Measurements from ENCODE around the gene MMGT1. TPM values are rescaled to one million over a fixed set of nuclear protein-coding genes. Genes with fewer than 3 reads are reported as not detected.

Gene MMGT1
- polyA plus RNA-seq, 1 donor: 24.7 TPM

DNA sequence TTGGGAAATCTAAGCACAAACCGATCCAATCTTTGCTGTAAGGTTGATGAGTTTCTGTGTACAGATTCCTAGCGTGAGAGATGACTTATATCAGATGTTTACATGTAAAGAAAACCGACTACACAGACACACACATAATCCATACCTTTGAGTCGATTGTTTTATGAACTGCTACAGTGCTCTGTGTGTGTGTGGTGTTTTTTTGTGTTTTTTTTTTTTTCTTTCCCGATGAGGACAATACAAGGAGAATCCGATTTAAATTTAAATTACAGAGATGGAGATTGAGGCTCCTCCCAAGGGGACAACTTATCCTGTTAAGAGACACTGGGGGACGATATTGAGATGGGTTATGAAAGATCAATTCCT, 11.0 kb upstream of the MMGT1 start:
- Histone ChIP-seq H3K36me3 (ENCODE audit: control insufficient read depth, insufficient read depth, low read length) (no peaks in the 10 kb centered on the region), H3K9me3 (ENCODE audit: control insufficient read depth, low read depth, low read length) (no peaks in the 10 kb centered on the region), H3K4me3 (ENCODE audit: low read length) (peak overlapping the region; percentile 64), H3K27me3 (ENCODE audit: control insufficient read depth, insufficient read depth, low read length) (no peaks in the 10 kb centered on the region), H3K27ac (ENCODE audit: low read length) (peak overlapping the region; percentile 58), H3K4me1 (ENCODE audit: control insufficient read depth, insufficient read depth, low read length) (peaks cover 10% of the 10 kb centered on the region)
- no CpG with 5 or more reads among the region's 7 CpGs for WGBS (ENCODE audit: insufficient coverage, low lambda C conversion rate)
- DNase-seq: peak in 1 of 2 donors; percentile 24

- Histone ChIP-seq H3K9me3 (ENCODE audit: control insufficient read depth, low read depth, low read length) (no peaks in the 10 kb centered on the region), H3K4me3 (ENCODE audit: low read length) (peak overlapping the region; percentile 64), H3K4me1 (ENCODE audit: control insufficient read depth, insufficient read depth, low read length) (peaks cover 10% of the 10 kb centered on the region), H3K36me3 (ENCODE audit: control insufficient read depth, insufficient read depth, low read length) (no peaks in the 10 kb centered on the region), H3K27me3 (ENCODE audit: control insufficient read depth, insufficient read depth, low read length) (no peaks in the 10 kb centered on the region), H3K27ac (ENCODE audit: low read length) (peak overlapping the region; percentile 58)
- DNase-seq: no peak
- WGBS (ENCODE audit: insufficient coverage, low lambda C conversion rate): no CpG with 5 or more reads among the region's 2 CpGs
Measured at GRCh38 chrX:135984256-135984655, 10.5 kb upstream of the MMGT1 start.

DNA sequence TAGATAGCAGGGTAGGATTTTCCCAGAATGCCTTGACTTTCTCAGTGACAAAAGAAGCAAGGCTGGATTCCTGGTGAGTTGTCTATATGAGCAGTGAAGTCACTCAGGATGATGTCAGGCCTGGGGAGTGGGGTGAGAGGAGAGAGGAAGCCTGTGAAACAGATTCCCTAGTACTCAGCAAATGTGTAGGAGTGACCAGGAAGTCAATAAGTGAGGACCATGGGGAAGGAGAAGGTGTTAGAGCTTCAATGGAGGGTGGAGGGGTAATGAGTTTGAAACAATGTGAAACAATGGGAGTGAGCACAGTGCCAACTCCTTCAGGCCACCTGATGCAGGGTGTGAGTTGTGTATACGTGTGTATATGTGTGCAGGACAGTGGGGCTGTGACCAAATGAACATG, 9.1 kb upstream of the MMGT1 start:
- H3K27ac ChIP-seq (ENCODE audit: low read length): no peak overlapping the region

DNA sequence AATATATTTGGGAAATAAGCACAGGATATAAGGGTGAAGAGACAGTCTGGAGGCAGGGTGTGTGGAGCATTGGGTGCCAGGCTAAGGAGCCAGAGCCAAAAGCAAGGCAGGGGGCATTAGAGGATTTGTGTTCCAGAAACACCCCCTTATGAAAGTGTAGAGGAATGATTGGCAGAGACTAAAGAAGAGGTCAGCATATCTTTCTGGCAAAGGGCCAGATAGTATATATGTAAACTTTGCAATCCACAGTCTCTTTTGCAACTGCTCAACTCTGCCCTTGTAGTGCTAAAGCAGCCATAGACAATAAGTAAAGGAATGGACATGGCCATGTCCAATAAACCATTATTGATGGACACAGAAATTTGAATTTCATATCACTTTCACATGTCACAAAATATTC, 7.9 kb upstream of the MMGT1 start:
- peaks cover 10% of the 10 kb centered on the region for H3K4me1 ChIP-seq (ENCODE audit: control insufficient read depth, insufficient read depth, low read length)
- no peak overlapping the region for H3K27ac ChIP-seq (ENCODE audit: low read length)
- peak; percentile 2 to 38 for DNase-seq
- H3K9me3 ChIP-seq (ENCODE audit: control insufficient read depth, low read depth, low read length): no peaks in the 10 kb centered on the region
- no peaks in the 10 kb centered on the region for H3K27me3 ChIP-seq (ENCODE audit: control insufficient read depth, insufficient read depth, low read length)
- no peak overlapping the region for H3K4me3 ChIP-seq (ENCODE audit: low read length)
- no peaks in the 10 kb centered on the region for H3K36me3 ChIP-seq (ENCODE audit: control insufficient read depth, insufficient read depth, low read length)

More for the DNA sequence above, 9.1 kb upstream of the MMGT1 start:
- no peak overlapping the region for H3K4me3 ChIP-seq (ENCODE audit: low read length)
- no peaks in the 10 kb centered on the region for H3K27me3 ChIP-seq (ENCODE audit: control insufficient read depth, insufficient read depth, low read length)
- DNase-seq: no peak
- no CpG with 5 or more reads among the region's 1 CpG for WGBS (ENCODE audit: insufficient coverage, low lambda C conversion rate)
- H3K4me1 ChIP-seq (ENCODE audit: control insufficient read depth, insufficient read depth, low read length): peaks cover 10% of the 10 kb centered on the region
- H3K36me3 ChIP-seq (ENCODE audit: control insufficient read depth, insufficient read depth, low read length): no peaks in the 10 kb centered on the region
- no peaks in the 10 kb centered on the region for H3K9me3 ChIP-seq (ENCODE audit: control insufficient read depth, low read depth, low read length)

- H3K4me1 ChIP-seq (ENCODE audit: control insufficient read depth, insufficient read depth, low read length): peaks cover 10% of the 10 kb centered on the region
- no CpG with 5 or more reads among the region's 5 CpGs for WGBS (ENCODE audit: insufficient coverage, low lambda C conversion rate)
- no peaks in the 10 kb centered on the region for H3K27me3 ChIP-seq (ENCODE audit: control insufficient read depth, insufficient read depth, low read length)
- no peaks in the 10 kb centered on the region for H3K9me3 ChIP-seq (ENCODE audit: control insufficient read depth, low read depth, low read length)
- H3K4me3 ChIP-seq (ENCODE audit: low read length): no peak overlapping the region
- no peaks in the 10 kb centered on the region for H3K36me3 ChIP-seq (ENCODE audit: control insufficient read depth, insufficient read depth, low read length)
- DNase-seq: no peak
- no peak overlapping the region for H3K27ac ChIP-seq (ENCODE audit: low read length)
Measured at GRCh38 chrX:135981010-135981409, 7.2 kb upstream of the MMGT1 start.

DNA sequence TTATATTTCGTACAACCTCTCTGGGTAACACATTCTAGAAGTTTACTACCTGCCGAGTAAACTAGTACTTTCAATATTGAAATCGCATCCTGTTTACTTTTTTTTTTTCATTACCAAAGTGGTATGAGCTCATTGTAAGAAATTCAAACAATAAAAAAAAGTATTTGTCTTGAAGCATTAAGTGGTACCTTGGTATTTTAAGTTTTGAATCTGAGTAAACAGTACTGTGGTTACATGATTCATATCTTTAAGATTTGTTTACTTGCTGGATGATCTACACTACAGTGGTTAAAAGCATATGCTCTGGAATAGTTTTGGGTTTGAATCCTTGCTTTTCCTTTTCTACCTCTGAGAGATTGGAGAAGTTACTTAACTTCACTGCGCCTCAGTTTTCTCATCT, 3.8 kb upstream of the MMGT1 start:
- Histone ChIP-seq H3K27ac (ENCODE audit: low read length) (no peak overlapping the region), H3K27me3 (ENCODE audit: control insufficient read depth, insufficient read depth, low read length) (no peaks in the 10 kb centered on the region), H3K9me3 (ENCODE audit: control insufficient read depth, low read depth, low read length) (no peaks in the 10 kb centered on the region), H3K4me3 (ENCODE audit: low read length) (no peak overlapping the region), H3K36me3 (ENCODE audit: control insufficient read depth, insufficient read depth, low read length) (no peaks in the 10 kb centered on the region), H3K4me1 (ENCODE audit: control insufficient read depth, insufficient read depth, low read length) (peaks cover 5% of the 10 kb centered on the region)
- DNase-seq: no peak
- no CpG with 5 or more reads among the region's 4 CpGs for WGBS (ENCODE audit: insufficient coverage, low lambda C conversion rate)

DNA sequence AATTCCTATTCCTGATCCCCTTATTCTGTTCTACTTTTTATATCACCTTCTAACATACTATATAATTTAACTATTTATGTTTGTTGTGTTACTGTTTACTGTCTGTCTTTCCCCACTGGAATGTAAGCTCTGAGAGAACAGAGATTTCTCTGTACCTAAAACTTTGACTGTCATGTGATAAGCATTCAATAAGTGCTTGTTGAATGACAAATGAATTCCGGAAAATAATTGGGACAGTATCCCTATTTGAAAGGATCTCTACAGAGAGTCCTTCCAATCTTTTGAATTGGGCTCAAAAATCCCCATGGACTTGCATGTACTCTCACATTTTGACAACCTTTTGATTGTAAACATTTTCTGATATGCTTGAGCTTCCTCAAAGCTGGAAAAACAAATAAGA, 1.6 kb upstream of the MMGT1 start:
- Histone ChIP-seq H3K27ac (ENCODE audit: low read length) (no peak overlapping the region), H3K4me1 (ENCODE audit: control insufficient read depth, insufficient read depth, low read length) (peaks cover 7% of the 10 kb centered on the region), H3K9me3 (ENCODE audit: control insufficient read depth, low read depth, low read length) (no peaks in the 10 kb centered on the region), H3K27me3 (ENCODE audit: control insufficient read depth, insufficient read depth, low read length) (no peaks in the 10 kb centered on the region), H3K36me3 (ENCODE audit: control insufficient read depth, insufficient read depth, low read length) (no peaks in the 10 kb centered on the region), H3K4me3 (ENCODE audit: low read length) (no peak overlapping the region)
- no CpG with 5 or more reads among the region's 1 CpG for WGBS (ENCODE audit: insufficient coverage, low lambda C conversion rate)
- DNase-seq: no peak

DNA sequence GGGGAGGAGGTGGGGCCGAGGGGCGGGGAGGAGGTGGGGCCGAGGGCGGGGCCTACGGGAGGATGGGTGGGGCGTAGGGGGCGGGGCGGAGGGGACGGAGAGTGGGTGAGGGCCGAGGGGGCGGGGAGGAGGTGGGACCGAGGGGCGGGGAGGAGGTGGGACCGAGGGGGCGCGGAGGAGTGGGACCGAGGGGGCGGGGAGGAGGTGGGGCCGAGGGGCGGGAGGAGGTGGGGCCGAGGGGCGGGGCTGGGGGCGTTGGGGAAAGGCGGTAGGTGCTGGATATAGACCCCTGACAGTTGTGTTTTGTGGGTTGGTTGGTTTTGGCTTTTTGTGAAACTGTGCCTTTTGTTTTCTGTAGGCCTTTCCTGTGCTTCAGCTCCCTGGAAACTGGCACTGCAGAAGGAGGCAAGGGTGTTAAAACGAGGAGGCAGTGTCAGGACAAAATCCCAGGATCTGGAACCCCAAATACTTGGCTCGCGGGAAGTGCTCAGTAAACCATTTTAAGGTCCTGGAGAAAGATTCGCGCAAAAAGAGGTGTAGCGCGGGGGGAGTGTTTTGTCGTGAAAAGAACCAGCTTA, 580 bp upstream of the MMGT1 start:
- H3K4me3 ChIP-seq (ENCODE audit: low read length): peak overlapping the region; percentile 40
- no peak overlapping the region for H3K27ac ChIP-seq (ENCODE audit: low read length)
- H3K4me1 ChIP-seq (ENCODE audit: control insufficient read depth, insufficient read depth, low read length): peaks cover 7% of the 10 kb centered on the region
- WGBS (ENCODE audit: insufficient coverage, low lambda C conversion rate): no CpG with 5 or more reads among the region's 32 CpGs
- H3K27me3 ChIP-seq (ENCODE audit: control insufficient read depth, insufficient read depth, low read length): no peaks in the 10 kb centered on the region
- no peaks in the 10 kb centered on the region for H3K36me3 ChIP-seq (ENCODE audit: control insufficient read depth, insufficient read depth, low read length)
- peak; percentile 32 to 37 for DNase-seq
- H3K9me3 ChIP-seq (ENCODE audit: control insufficient read depth, low read depth, low read length): no peaks in the 10 kb centered on the region

- no CpG with 5 or more reads among the region's 10 CpGs for WGBS (ENCODE audit: insufficient coverage, low lambda C conversion rate)
Measured at GRCh38 chrX:135973025-135973547, 702 bp downstream of the MMGT1 start.

GRCh38 chrX:135951291-135951690, 22.5 kb downstream of the MMGT1 start:
- DNase-seq: no peak
- no peaks in the 10 kb centered on the region for H3K4me1 ChIP-seq (ENCODE audit: control insufficient read depth, insufficient read depth, low read length)
- H3K4me3 ChIP-seq (ENCODE audit: low read length): no peak overlapping the region
- no peaks in the 10 kb centered on the region for H3K27me3 ChIP-seq (ENCODE audit: control insufficient read depth, insufficient read depth, low read length)
- no CpG with 5 or more reads among the region's 4 CpGs for WGBS (ENCODE audit: insufficient coverage, low lambda C conversion rate)
- H3K27ac ChIP-seq (ENCODE audit: low read length): no peak overlapping the region
- no peaks in the 10 kb centered on the region for H3K9me3 ChIP-seq (ENCODE audit: control insufficient read depth, low read depth, low read length)
- no peaks in the 10 kb centered on the region for H3K36me3 ChIP-seq (ENCODE audit: control insufficient read depth, insufficient read depth, low read length)

More at GRCh38 chrX:135973025-135973547, 702 bp downstream of the MMGT1 start:
- no peaks in the 10 kb centered on the region for H3K36me3 ChIP-seq (ENCODE audit: control insufficient read depth, insufficient read depth, low read length)
- peaks cover 7% of the 10 kb centered on the region for H3K4me1 ChIP-seq (ENCODE audit: control insufficient read depth, insufficient read depth, low read length)
- no peaks in the 10 kb centered on the region for H3K27me3 ChIP-seq (ENCODE audit: control insufficient read depth, insufficient read depth, low read length)
- peak overlapping the region; percentile 73 for H3K4me3 ChIP-seq (ENCODE audit: low read length)
- H3K27ac ChIP-seq (ENCODE audit: low read length): peak overlapping the region; percentile 94
- no peaks in the 10 kb centered on the region for H3K9me3 ChIP-seq (ENCODE audit: control insufficient read depth, low read depth, low read length)
- peak in 1 of 2 donors; percentile 7 for DNase-seq

DNA sequence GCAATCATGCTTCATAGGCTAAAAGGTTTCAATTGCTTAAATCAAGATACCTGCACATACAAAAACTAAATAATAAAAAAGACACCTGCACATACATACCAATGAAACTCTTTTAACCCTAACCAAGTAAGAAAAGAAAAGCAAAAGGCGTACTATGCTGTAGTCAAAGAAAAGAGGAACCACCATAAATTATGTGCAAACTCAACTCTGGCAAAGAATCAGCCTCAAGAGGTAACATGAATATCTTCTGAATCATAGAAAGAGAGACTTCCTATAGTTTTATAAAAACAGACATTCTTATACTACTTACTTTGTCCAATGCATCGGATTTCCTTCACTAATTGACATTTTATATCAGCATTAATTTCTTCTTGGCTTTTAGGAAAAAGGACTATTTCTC, 29.3 kb downstream of the MMGT1 start:
- no peaks in the 10 kb centered on the region for H3K36me3 ChIP-seq (ENCODE audit: control insufficient read depth, insufficient read depth, low read length)
- whole genome bisulfite sequencing (ENCODE audit: insufficient coverage, low lambda C conversion rate): no CpG with 5 or more reads among the region's 2 CpGs
- H3K4me1 ChIP-seq (ENCODE audit: control insufficient read depth, insufficient read depth, low read length): no peaks in the 10 kb centered on the region
- no peaks in the 10 kb centered on the region for H3K27me3 ChIP-seq (ENCODE audit: control insufficient read depth, insufficient read depth, low read length)
- DNase-seq: no peak
- no peak overlapping the region for H3K27ac ChIP-seq (ENCODE audit: low read length)
- no peak overlapping the region for H3K4me3 ChIP-seq (ENCODE audit: low read length)
- H3K9me3 ChIP-seq (ENCODE audit: control insufficient read depth, low read depth, low read length): no peaks in the 10 kb centered on the region

Data from large intestine (tissue), 3 donors.